Testis (tissue), 2 donors: Measurements from ENCODE around the gene MYH9.

Experiments used
- POLR2A ChIP-seq: fragments of 450-650 bp; IDR thresholded peaks from one replicate; pipeline ENCODE4 v1.6.1; 2017; ENCODE audit warnings: antibody characterized with exemption, mild to moderate bottlenecking, moderate library complexity
- TF ChIP-seq, protein P1 (sequence below), 3 experiments: fragments of 450-650 bp in 2 of 3; fragments of 200-600 bp in 1 of 3; sonication (generic) in 1 of 3; IDR thresholded peaks; one replicate each; pipeline ENCODE4 v1.5.1; 2016 to 2019; ENCODE audit warnings: antibody characterized with exemption in 3 of 3, mild to moderate bottlenecking in 2 of 3, moderate library complexity in 1 of 3

DNA sequence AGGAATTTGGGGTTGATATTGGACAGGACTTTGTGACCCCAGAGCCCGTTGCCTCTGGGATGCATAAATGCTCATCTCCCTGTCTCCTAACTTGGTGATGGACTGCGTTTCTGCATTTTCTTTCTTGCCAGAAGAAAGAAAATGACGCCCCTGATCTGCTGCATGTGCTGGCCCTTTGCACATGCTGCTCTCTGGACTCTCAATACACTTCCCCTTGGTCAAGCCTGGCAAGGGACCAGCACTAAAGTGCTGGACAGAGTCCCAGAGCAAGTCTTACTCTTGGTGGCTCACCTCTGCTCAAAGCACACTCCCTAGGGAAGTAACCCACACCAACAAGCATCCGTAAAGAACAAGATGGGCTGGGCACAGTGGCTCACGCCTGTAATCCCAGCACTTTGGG, 40.7 kb downstream of the MYH9 start:
- TF ChIP-seq, protein P1, sequence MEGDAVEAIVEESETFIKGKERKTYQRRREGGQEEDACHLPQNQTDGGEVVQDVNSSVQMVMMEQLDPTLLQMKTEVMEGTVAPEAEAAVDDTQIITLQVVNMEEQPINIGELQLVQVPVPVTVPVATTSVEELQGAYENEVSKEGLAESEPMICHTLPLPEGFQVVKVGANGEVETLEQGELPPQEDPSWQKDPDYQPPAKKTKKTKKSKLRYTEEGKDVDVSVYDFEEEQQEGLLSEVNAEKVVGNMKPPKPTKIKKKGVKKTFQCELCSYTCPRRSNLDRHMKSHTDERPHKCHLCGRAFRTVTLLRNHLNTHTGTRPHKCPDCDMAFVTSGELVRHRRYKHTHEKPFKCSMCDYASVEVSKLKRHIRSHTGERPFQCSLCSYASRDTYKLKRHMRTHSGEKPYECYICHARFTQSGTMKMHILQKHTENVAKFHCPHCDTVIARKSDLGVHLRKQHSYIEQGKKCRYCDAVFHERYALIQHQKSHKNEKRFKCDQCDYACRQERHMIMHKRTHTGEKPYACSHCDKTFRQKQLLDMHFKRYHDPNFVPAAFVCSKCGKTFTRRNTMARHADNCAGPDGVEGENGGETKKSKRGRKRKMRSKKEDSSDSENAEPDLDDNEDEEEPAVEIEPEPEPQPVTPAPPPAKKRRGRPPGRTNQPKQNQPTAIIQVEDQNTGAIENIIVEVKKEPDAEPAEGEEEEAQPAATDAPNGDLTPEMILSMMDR (IDR thresholded peaks at IDR 0.05): no peak
- no peak for TF ChIP-seq POLR2A
